Neural cell (in vitro differentiated cells): ENCODE results near the gene CSRNP2. TPM values are rescaled to one million over a fixed set of nuclear protein-coding genes. Genes with fewer than 3 reads are reported as not detected.

Source experiments
- H2AFZ ChIP-seq: fragments of 200-600, 300-800 bp; sonication (generic), shearing (Covaris generic); 2 replicates; pipeline ENCODE4 v1.6.0; 2014; ENCODE audit warnings: low read depth, mild to moderate bottlenecking, antibody characterized with exemption, low read length, moderate library complexity
- H3F3A ChIP-seq: fragments of 200-600 bp; shearing (Covaris generic); 2 replicates; pipeline ENCODE4 v1.6.1; 2016; ENCODE audit warnings: mild to moderate bottlenecking, moderate library complexity, mixed read lengths, antibody characterized with exemption, low read length; ENCODE audit not compliant: insufficient read depth, poor library complexity, severe bottlenecking
- H3K27ac ChIP-seq: fragments of 200-600, 300-800 bp; sonication (generic), shearing (Covaris generic); 2 replicates; pipeline ENCODE4 v1.5.1; 2014; ENCODE audit warnings: mild to moderate bottlenecking, low read length, moderate library complexity
- H3K27me3 ChIP-seq: fragments of 300-800, 200-600 bp; sonication (generic), shearing (Covaris generic); 2 replicates; pipeline ENCODE4 v1.6.0; 2014; ENCODE audit warnings: mild to moderate bottlenecking, low read depth, low read length, moderate library complexity; ENCODE audit not compliant: insufficient read depth
- H3K36me3 ChIP-seq: fragments of 300-800, 200-600 bp; sonication (generic), shearing (Covaris generic); 2 replicates; pipeline ENCODE4 v1.5.1; 2014; ENCODE audit warnings: mild to moderate bottlenecking, antibody characterized with exemption, low read length, moderate library complexity; ENCODE audit not compliant: insufficient read depth
- H3K4me2 ChIP-seq: fragments of 300-800, 200-600 bp; sonication (generic), shearing (Covaris generic); 2 replicates; pipeline ENCODE4 v1.6.0; 2014; ENCODE audit warnings: mild to moderate bottlenecking, low read length
- H3K4me3 ChIP-seq: fragments of 300-800, 200-600 bp; sonication (generic), shearing (Covaris generic); 2 replicates; pipeline ENCODE4 v1.5.1; 2014; ENCODE audit warnings: mild to moderate bottlenecking, low read length, moderate library complexity
- H3K79me2 ChIP-seq: fragments of 200-600 bp; shearing (Covaris generic); replicated peaks from 2 replicates; pipeline ENCODE4 v1.6.0; 2014; ENCODE audit warnings: mild to moderate bottlenecking, low read length, moderate library complexity; ENCODE audit not compliant: insufficient read depth
- H3K9ac ChIP-seq: fragments of 300-800, 200-600 bp; sonication (generic), shearing (Covaris generic); 2 replicates; pipeline ENCODE4 v1.6.1; 2016; ENCODE audit warnings: mild to moderate bottlenecking, low read length, mixed read lengths
- H3K9me2 ChIP-seq: fragments of 200-600 bp; shearing (Covaris generic); 2 replicates; pipeline ENCODE4 v1.6.1; 2016; ENCODE audit warnings: mild to moderate bottlenecking, low read length, mixed read lengths; ENCODE audit not compliant: insufficient read depth
- H3K9me3 ChIP-seq: fragments of 200-600, 300-800 bp; sonication (generic), shearing (Covaris generic); 2 replicates; pipeline ENCODE4 v1.6.1; 2016; ENCODE audit warnings: mild to moderate bottlenecking, mixed run types, low read length, moderate library complexity, mixed read lengths
- H4K20me1 ChIP-seq: fragments of 200-600 bp; shearing (Covaris generic); 2 replicates; pipeline ENCODE4 v1.6.1; 2016; ENCODE audit warnings: mild to moderate bottlenecking, mixed run types; ENCODE audit not compliant: insufficient read depth
- CTCF ChIP-seq: fragments of 450-650 bp; IDR thresholded peaks from 2 replicates; pipeline ENCODE4 v1.5.1; 2014; ENCODE audit warnings: antibody characterized with exemption, mild to moderate bottlenecking, moderate library complexity; ENCODE audit not compliant: poor library complexity, severe bottlenecking
- EP300 ChIP-seq: fragments of 450-650 bp; conservative IDR thresholded peaks from 2 replicates; pipeline ENCODE4 v1.6.1; 2014; ENCODE audit warnings: antibody characterized with exemption, mild to moderate bottlenecking, moderate library complexity; ENCODE audit not compliant: poor library complexity, severe bottlenecking
- EZH2 ChIP-seq: fragments of 200-600, 300-800 bp; shearing (Covaris generic), sonication (generic); IDR thresholded peaks from 2 replicates; pipeline ENCODE4 v1.6.1; 2014; ENCODE audit warnings: antibody characterized with exemption, low read length, borderline replicate concordance, mild to moderate bottlenecking; ENCODE audit not compliant: insufficient read depth, poor library complexity, severe bottlenecking
- MXI1 ChIP-seq: fragments of 450-650 bp; conservative IDR thresholded peaks from 2 replicates; pipeline ENCODE4 v1.6.1; 2014; ENCODE audit warnings: antibody characterized with exemption, mild to moderate bottlenecking; ENCODE audit not compliant: poor library complexity, severe bottlenecking
- POLR2AphosphoS5 ChIP-seq: IDR thresholded peaks from 2 replicates; pipeline ENCODE4 v1.6.1; 2012
- RAD21 ChIP-seq: fragments of 450-650 bp; conservative IDR thresholded peaks from 2 replicates; pipeline ENCODE4 v1.6.1; 2014; ENCODE audit warnings: antibody characterized with exemption, mild to moderate bottlenecking, moderate library complexity
- SMC3 ChIP-seq: fragments of 450-650 bp; conservative IDR thresholded peaks from 2 replicates; pipeline ENCODE4 v1.6.1; 2014; ENCODE audit warnings: antibody characterized with exemption, mild to moderate bottlenecking, moderate library complexity; ENCODE audit not compliant: poor library complexity
- TAF1 ChIP-seq: IDR thresholded peaks from 2 replicates; pipeline ENCODE4 v1.6.1; 2012; ENCODE audit warnings: low read depth
- polyA plus RNA-seq: library from polyadenylated mRNA; depleted of rRNA; stranded (reverse); fragments of >200 nt; gene quantifications from 2 replicates; pipeline ENCODE4 v1.2.3, GENCODE V29; 2014
- TF ChIP-seq, protein P1 (sequence below): IDR thresholded peaks from 2 replicates; pipeline ENCODE4 v1.6.1; 2012; ENCODE audit warnings: borderline replicate concordance

Gene CSRNP2
- polyA plus RNA-seq, 1 donor from 2014 or later = 114 TPM

DNA sequence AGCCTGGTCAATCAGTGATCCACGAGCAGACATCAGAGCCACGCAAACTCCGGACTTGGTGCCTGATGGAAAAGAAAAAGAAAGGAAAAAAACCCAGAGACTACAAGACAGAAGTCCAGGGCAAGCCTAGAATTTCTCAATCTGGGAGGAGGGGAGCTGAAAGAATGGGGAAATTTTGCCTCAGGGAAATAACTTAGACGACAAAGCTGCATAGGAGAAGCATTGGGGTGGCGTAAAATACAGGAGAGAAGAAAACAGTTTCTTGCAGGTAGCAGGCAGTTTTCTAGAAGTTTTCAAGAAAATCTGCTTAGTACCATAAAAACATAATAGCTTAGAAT is 54.6 kb downstream of the CSRNP2 start:
- no peak overlapping the region for H3K4me2 ChIP-seq
- TF ChIP-seq TAF1 = no peak
- no peak for TF ChIP-seq EP300
- TF ChIP-seq SMC3 = no peak
- TF ChIP-seq EZH2 = no peak
- TF ChIP-seq, protein P1, sequence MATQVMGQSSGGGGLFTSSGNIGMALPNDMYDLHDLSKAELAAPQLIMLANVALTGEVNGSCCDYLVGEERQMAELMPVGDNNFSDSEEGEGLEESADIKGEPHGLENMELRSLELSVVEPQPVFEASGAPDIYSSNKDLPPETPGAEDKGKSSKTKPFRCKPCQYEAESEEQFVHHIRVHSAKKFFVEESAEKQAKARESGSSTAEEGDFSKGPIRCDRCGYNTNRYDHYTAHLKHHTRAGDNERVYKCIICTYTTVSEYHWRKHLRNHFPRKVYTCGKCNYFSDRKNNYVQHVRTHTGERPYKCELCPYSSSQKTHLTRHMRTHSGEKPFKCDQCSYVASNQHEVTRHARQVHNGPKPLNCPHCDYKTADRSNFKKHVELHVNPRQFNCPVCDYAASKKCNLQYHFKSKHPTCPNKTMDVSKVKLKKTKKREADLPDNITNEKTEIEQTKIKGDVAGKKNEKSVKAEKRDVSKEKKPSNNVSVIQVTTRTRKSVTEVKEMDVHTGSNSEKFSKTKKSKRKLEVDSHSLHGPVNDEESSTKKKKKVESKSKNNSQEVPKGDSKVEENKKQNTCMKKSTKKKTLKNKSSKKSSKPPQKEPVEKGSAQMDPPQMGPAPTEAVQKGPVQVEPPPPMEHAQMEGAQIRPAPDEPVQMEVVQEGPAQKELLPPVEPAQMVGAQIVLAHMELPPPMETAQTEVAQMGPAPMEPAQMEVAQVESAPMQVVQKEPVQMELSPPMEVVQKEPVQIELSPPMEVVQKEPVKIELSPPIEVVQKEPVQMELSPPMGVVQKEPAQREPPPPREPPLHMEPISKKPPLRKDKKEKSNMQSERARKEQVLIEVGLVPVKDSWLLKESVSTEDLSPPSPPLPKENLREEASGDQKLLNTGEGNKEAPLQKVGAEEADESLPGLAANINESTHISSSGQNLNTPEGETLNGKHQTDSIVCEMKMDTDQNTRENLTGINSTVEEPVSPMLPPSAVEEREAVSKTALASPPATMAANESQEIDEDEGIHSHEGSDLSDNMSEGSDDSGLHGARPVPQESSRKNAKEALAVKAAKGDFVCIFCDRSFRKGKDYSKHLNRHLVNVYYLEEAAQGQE = no peak
- no peak for TF ChIP-seq CTCF
- no peak for TF ChIP-seq MXI1
- TF ChIP-seq POLR2AphosphoS5 = no peak
- no peak for TF ChIP-seq RAD21
- H3K36me3 ChIP-seq = no peaks in the 10 kb centered on the region
- no peaks in the 10 kb centered on the region for H3K27me3 ChIP-seq
- no peaks in the 10 kb centered on the region for H3F3A ChIP-seq
- no peaks in the 10 kb centered on the region for H3K9me2 ChIP-seq
- H3K9ac ChIP-seq = no peak overlapping the region
- H2AFZ ChIP-seq = no peak overlapping the region
- H4K20me1 ChIP-seq = no peaks in the 10 kb centered on the region
- no peak overlapping the region for H3K27ac ChIP-seq
- H3K79me2 ChIP-seq = peaks cover 12% of the 10 kb centered on the region
- H3K9me3 ChIP-seq = no peaks in the 10 kb centered on the region
- no peak overlapping the region for H3K4me3 ChIP-seq

DNA sequence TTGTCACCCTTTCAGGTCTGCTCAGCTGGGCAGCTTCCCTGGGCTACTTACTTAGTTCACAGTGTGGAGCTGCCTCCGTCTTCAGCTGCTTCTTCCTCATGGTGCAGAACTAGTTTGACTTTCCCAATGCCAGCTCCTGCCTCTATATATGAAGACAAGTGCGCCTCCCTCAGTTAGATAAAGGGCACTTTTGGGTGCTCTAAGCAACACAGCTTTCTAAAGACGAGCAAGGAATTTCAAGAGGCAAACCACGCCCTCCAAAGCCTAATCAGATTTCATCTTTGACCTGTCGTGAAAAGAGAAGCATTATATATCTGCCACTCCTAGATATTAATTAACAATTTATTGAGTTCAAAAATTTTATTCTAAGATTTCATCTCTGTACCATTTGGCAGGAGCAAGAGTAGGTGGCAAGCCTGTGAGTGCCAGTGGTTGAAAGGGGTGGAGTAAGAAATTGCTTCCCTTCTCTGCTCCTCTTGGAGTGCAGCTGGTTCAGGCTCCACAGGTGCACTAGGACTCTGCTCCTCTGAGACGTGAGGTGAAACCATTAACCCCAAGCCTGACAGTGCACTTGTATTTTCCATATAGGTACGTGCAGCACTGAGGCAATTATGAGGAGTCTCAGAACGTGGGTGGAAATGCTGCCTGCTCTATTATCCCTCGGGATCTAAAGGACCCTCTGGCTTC is 55.1 kb downstream of the CSRNP2 start:
- no peak for TF ChIP-seq EP300
- no peak overlapping the region for H3K27ac ChIP-seq
- no peak overlapping the region for H3K4me2 ChIP-seq

DNA sequence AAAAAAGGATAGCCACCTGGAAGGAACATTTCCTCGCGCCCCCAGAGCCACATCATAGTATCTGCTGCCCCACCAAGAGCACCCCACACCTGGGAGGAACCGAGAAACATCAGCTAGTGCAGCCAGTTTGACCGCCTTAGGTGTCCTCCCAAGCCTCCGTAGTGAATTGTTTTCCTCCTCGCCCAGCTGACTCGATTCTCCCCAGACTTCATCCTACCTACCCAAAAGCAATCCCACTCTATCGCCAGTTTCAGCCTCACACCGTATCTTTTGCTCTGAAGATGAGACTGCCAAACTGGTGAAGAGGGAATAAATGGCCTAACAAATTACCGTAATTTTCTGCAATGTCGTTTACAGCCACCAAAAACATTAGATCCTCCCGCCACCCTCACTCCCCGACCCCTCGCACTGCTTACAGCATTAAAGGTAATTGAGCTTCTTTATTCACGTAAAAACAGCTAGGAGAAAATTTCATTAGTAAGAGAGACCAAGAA is 56.0 kb downstream of the CSRNP2 start:
- H3K79me2 ChIP-seq = peaks cover 26% of the 10 kb centered on the region
- H3K4me3 ChIP-seq = no peak overlapping the region
- no peaks in the 10 kb centered on the region for H3K36me3 ChIP-seq
- no peaks in the 10 kb centered on the region for H3F3A ChIP-seq
- H4K20me1 ChIP-seq = no peaks in the 10 kb centered on the region
- H3K9ac ChIP-seq = no peak overlapping the region
- H3K27ac ChIP-seq = no peak overlapping the region
- no peak overlapping the region for H2AFZ ChIP-seq
- TF ChIP-seq, protein P1 = no peak
- TF ChIP-seq SMC3 (no peak), EP300 (no peak), EZH2 (no peak), POLR2AphosphoS5 (no peak), MXI1 (no peak), RAD21 (no peak), TAF1 (no peak), CTCF (no peak)
- H3K9me2 ChIP-seq = no peaks in the 10 kb centered on the region
- no peaks in the 10 kb centered on the region for H3K9me3 ChIP-seq
- H3K4me2 ChIP-seq = no peak overlapping the region
- no peaks in the 10 kb centered on the region for H3K27me3 ChIP-seq

More for the DNA sequence above, 55.1 kb downstream of the CSRNP2 start:
- H3K79me2 ChIP-seq = peaks cover 17% of the 10 kb centered on the region
- no peak overlapping the region for H3K9ac ChIP-seq
- no peak overlapping the region for H2AFZ ChIP-seq
- H3K4me3 ChIP-seq = no peak overlapping the region
- H3K36me3 ChIP-seq = no peaks in the 10 kb centered on the region
- no peaks in the 10 kb centered on the region for H3F3A ChIP-seq
- no peaks in the 10 kb centered on the region for H4K20me1 ChIP-seq
- no peaks in the 10 kb centered on the region for H3K9me3 ChIP-seq
- H3K27me3 ChIP-seq = no peaks in the 10 kb centered on the region
- H3K9me2 ChIP-seq = no peaks in the 10 kb centered on the region
